ENCODE data around the gene PCDH8. TPM values are rescaled to one million over a fixed set of nuclear protein-coding genes. Genes with fewer than 3 reads are reported as not detected.

PCDH8 gene
- total RNA-seq, 1 experiment from 2014 or later, result 4.8 TPM

DNA sequence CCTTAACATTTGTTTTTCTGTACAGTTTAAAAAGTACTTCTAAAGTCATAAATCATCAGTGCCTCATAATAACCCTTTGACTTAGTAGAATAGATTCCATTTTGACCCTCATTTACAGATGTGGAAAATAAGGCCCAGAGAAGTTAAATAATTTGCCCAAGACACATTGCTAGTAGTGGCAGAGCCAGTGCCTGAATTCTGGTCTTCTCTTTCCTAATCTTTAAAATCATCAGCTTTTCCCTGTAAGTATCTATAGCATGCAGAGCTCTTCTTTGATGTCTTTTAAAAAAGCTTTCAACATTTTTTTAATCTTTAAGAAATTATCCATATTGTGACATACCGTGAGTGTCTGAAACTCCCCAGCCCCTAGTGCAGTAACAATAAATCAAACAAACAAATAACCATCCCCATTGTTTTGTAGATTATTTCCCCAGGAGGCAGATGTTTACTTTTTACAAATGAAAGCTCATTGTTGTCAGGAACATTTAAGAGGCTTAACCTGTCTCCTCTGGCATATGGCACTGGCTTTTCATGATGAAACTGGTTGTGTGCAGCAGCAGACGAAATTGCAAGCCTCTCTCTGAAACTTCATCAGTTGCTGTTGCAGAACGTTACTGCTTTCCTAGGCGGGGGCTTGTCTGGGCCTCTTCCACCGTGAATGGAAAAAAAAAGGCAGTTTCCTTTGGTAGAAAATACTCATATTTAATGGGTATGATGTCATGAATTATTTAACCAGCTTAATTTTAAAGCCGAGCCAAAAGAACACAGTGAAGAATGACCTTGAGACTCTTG is 31.7 kb upstream of the PCDH8 start:
- TF ChIP-seq, protein P1, sequence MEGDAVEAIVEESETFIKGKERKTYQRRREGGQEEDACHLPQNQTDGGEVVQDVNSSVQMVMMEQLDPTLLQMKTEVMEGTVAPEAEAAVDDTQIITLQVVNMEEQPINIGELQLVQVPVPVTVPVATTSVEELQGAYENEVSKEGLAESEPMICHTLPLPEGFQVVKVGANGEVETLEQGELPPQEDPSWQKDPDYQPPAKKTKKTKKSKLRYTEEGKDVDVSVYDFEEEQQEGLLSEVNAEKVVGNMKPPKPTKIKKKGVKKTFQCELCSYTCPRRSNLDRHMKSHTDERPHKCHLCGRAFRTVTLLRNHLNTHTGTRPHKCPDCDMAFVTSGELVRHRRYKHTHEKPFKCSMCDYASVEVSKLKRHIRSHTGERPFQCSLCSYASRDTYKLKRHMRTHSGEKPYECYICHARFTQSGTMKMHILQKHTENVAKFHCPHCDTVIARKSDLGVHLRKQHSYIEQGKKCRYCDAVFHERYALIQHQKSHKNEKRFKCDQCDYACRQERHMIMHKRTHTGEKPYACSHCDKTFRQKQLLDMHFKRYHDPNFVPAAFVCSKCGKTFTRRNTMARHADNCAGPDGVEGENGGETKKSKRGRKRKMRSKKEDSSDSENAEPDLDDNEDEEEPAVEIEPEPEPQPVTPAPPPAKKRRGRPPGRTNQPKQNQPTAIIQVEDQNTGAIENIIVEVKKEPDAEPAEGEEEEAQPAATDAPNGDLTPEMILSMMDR (conservative IDR thresholded peaks at IDR 0.05; ENCODE audit: low read depth, low read length), result no peak
- no peak for TF ChIP-seq EZH2 (IDR thresholded peaks at IDR 0.05; ENCODE audit: borderline replicate concordance, low read depth, low read length, poor library complexity, severe bottlenecking)
- no peak for DNase-seq (ENCODE audit: low spot score)
- ChIA-PET CTCF (no interaction called here), POLR2A (ENCODE audit: low non-redundant PET) (no interaction called here)
- Histone ChIP-seq H3K27me3 (replicated peaks; ENCODE audit: insufficient read depth, low read depth, low read length, poor library complexity) (peaks cover 2% of the 10 kb centered on the region), H3K4me3 (ENCODE audit: low read depth, low read length, poor library complexity, severe bottlenecking) (no peak overlapping the region), H3K27ac (ENCODE audit: low read depth, low read length, poor library complexity, severe bottlenecking) (no peak overlapping the region), H3K9me3 (ENCODE audit: low read depth, low read length, poor library complexity, severe bottlenecking) (no peaks in the 10 kb centered on the region), H3K4me1 (ENCODE audit: insufficient read depth, low read length, poor library complexity, severe bottlenecking) (no peaks in the 10 kb centered on the region), H3K36me3 (ENCODE audit: insufficient read depth, low read length, poor library complexity, severe bottlenecking) (no peaks in the 10 kb centered on the region)
- intact Hi-C loops (cut with micrococcal nuclease; ENCODE audit: unreplicated experiment), result no loop called here
- BruUV-seq (replicated peaks), result no TSS peak

DNA sequence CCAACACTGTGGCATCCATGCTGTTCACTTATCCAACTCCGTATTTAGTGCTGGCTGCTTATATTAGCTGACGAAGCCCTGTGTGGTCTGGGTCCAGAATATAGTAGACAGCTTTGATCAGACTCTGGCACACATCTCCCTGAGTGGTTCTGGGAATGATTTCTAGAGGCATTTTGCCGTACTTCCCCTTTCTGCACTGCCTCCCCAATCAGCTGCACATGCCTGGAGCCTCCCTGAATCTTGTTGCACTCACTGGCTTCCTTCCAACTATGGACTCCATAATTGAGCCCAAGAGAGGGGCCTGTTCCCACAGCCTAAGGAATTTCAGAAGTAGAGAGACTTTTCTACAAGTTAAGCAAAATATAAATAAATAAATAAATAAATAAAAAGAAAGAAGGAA is 30.4 kb upstream of the PCDH8 start:
- DNase-seq (ENCODE audit: low spot score), result no peak
- Histone ChIP-seq H3K4me1 (ENCODE audit: insufficient read depth, low read length, poor library complexity, severe bottlenecking) (no peaks in the 10 kb centered on the region), H3K27ac (ENCODE audit: low read depth, low read length, poor library complexity, severe bottlenecking) (no peak overlapping the region), H3K4me3 (ENCODE audit: low read depth, low read length, poor library complexity, severe bottlenecking) (no peak overlapping the region), H3K27me3 (replicated peaks; ENCODE audit: insufficient read depth, low read depth, low read length, poor library complexity) (peaks cover 2% of the 10 kb centered on the region), H3K36me3 (ENCODE audit: insufficient read depth, low read length, poor library complexity, severe bottlenecking) (no peaks in the 10 kb centered on the region), H3K9me3 (ENCODE audit: low read depth, low read length, poor library complexity, severe bottlenecking) (peaks cover 6% of the 10 kb centered on the region)
- ChIA-PET CTCF (no interaction called here), POLR2A (ENCODE audit: low non-redundant PET) (no interaction called here)
- TF ChIP-seq EZH2 (IDR thresholded peaks at IDR 0.05; ENCODE audit: borderline replicate concordance, low read depth, low read length, poor library complexity, severe bottlenecking), result no peak
- TF ChIP-seq, protein P1 (conservative IDR thresholded peaks at IDR 0.05; ENCODE audit: low read depth, low read length), result no peak
- intact Hi-C loops (cut with micrococcal nuclease; ENCODE audit: unreplicated experiment), result no loop called here
- no TSS peak for BruUV-seq (replicated peaks)

DNA sequence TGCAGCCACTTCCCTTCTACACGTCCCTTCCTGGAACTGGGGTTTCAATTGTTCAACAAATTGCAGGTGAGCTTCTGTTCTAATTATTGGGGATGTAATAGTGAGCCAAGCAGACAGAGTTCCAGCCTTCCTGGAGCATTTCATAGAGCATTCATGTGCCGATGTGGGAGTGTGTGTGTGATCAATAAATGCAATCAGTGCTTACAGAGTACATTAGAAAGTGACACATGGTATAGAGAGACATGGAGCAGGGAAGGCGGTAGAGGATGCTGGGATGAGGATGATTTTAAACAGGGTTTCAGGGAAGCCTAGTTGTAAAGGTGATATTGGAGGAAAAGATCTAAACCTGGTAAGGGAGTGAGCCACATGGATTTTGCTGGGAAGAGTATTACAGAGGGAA is 21.7 kb upstream of the PCDH8 start:
- BruUV-seq (replicated peaks), result no TSS peak
- H3K4me1 ChIP-seq (ENCODE audit: insufficient read depth, low read length, poor library complexity, severe bottlenecking), result no peaks in the 10 kb centered on the region

More for the DNA sequence above, 21.7 kb upstream of the PCDH8 start:
- TF ChIP-seq EZH2 (IDR thresholded peaks at IDR 0.05; ENCODE audit: borderline replicate concordance, low read depth, low read length, poor library complexity, severe bottlenecking), result no peak
- TF ChIP-seq, protein P1 (conservative IDR thresholded peaks at IDR 0.05; ENCODE audit: low read depth, low read length), result no peak
- CTCF ChIA-PET, result no interaction called here
- H3K9me3 ChIP-seq (ENCODE audit: low read depth, low read length, poor library complexity, severe bottlenecking), result peaks cover 6% of the 10 kb centered on the region
- H3K27me3 ChIP-seq (replicated peaks; ENCODE audit: insufficient read depth, low read depth, low read length, poor library complexity), result no peaks in the 10 kb centered on the region
- H3K4me3 ChIP-seq (ENCODE audit: low read depth, low read length, poor library complexity, severe bottlenecking), result no peak overlapping the region
- no peak for DNase-seq (ENCODE audit: low spot score)
- intact Hi-C loops (cut with micrococcal nuclease; ENCODE audit: unreplicated experiment), result no loop called here
- no peaks in the 10 kb centered on the region for H3K36me3 ChIP-seq (ENCODE audit: insufficient read depth, low read length, poor library complexity, severe bottlenecking)
- POLR2A ChIA-PET (ENCODE audit: low non-redundant PET), result no interaction called here
- no peak overlapping the region for H3K27ac ChIP-seq (ENCODE audit: low read depth, low read length, poor library complexity, severe bottlenecking)

All from A673 (cell line).